GM12878 (cell line): ENCODE results near the gene CTRL. TPM values are rescaled to one million over a fixed set of nuclear protein-coding genes. Genes with fewer than 3 reads are reported as not detected.

Experiments used
- ATAC-seq: fragments of 200-7000 bp; cut with Tn5 transposase; 3 replicates; pipeline ENCODE4 v1.9.1; 2020; ENCODE audit warnings: mild to moderate bottlenecking, moderate library complexity
- BruUV-seq: library from RNA; stranded (reverse); fragments of 400-500 nt; replicated peaks from 2 replicates; lab custom pipeline; 2021; lab: Mats Ljungman, UMichigan
- CTCF ChIA-PET: fragments of 300-600 bp; sonication (Branson Sonifier 250); formaldehyde crosslinking; extraction: SDS; loops from one replicate; lab custom pipeline; 2021; ENCODE audit warnings: inconsistent platforms; lab: Yijun Ruan, JAX
- POLR2A ChIA-PET: fragments of 350-600 bp; formaldehyde crosslinking; extraction: SDS; loops from one replicate; lab custom pipeline; 2021; ENCODE audit warnings: inconsistent platforms; lab: Charles Lee
- RAD21 ChIA-PET: fragments of 300-600 bp; sonication (Branson Sonifier 250); formaldehyde crosslinking; loops from one replicate; lab custom pipeline; 2023; ENCODE audit warnings: antibody characterized with exemption; ENCODE audit not compliant: unreplicated experiment; lab: Charles Lee
- SMC1A ChIA-PET: fragments of 300-600 bp; sonication (Branson Sonifier 250); formaldehyde crosslinking; loops from one replicate; lab custom pipeline; 2023; ENCODE audit not compliant: unreplicated experiment, uncharacterized antibody; lab: Charles Lee
- DNase-seq: peaks from one replicate; pipeline ENCODE4 v3.0.0-alpha.2; 2011; ENCODE audit warnings: low read depth, low spot score
- FAIRE-seq: peaks from 3 replicates; lab custom pipeline; 2011; peaks lifted over from hg19 to GRCh38; lab: Jason Lieb, UNC
- H2AFZ ChIP-seq: 2 replicates; pipeline ENCODE4 v1.6.0; 2011; ENCODE audit warnings: low read depth, low read length, control low read depth; ENCODE audit not compliant: control insufficient read depth
- H3K27ac ChIP-seq: 2 replicates; pipeline ENCODE4 v1.5.1; 2011; ENCODE audit warnings: control low read depth; ENCODE audit not compliant: control insufficient read depth, insufficient read depth
- H3K27me3 ChIP-seq, 2 experiments: replicated peaks in 1 of 2; 2 replicates each; pipeline versions ENCODE4 v1.6.0 to v1.6.1; 2011; ENCODE audit warnings: low read length in 1 of 2; ENCODE audit not compliant: control insufficient read depth in 2 of 2, insufficient read depth in 2 of 2
- H3K36me3 ChIP-seq, 2 experiments: 2 replicates each; pipeline ENCODE4 v1.5.1; 2011; ENCODE audit warnings: low read length in 1 of 2; ENCODE audit not compliant: control insufficient read depth in 2 of 2, insufficient read depth in 2 of 2
- H3K4me1 ChIP-seq: 2 replicates; pipeline ENCODE4 v1.6.1; 2011; ENCODE audit warnings: mild to moderate bottlenecking, low read length, moderate library complexity, mixed read lengths; ENCODE audit not compliant: control insufficient read depth, insufficient read depth
- H3K4me2 ChIP-seq: 2 replicates; pipeline ENCODE4 v1.6.0; 2011; ENCODE audit warnings: control low read depth; ENCODE audit not compliant: control insufficient read depth, insufficient read depth
- H3K4me3 ChIP-seq: fragments of 200-600 bp; sonication (generic); 2 replicates; pipeline ENCODE4 v1.5.1; 2016
- H3K79me2 ChIP-seq: 2 replicates; pipeline ENCODE4 v1.6.0; 2011; ENCODE audit warnings: low read length; ENCODE audit not compliant: control insufficient read depth, insufficient read depth
- H3K9ac ChIP-seq: 2 replicates; pipeline ENCODE4 v1.8.0; 2011; ENCODE audit warnings: low read length, control low read depth, mixed read lengths; ENCODE audit not compliant: control insufficient read depth, insufficient read depth
- H3K9me3 ChIP-seq: replicated peaks from 3 replicates; pipeline ENCODE4 v1.5.1; 2011; ENCODE audit warnings: mild to moderate bottlenecking, low read length; ENCODE audit not compliant: control insufficient read depth, insufficient read depth
- H4K20me1 ChIP-seq: 2 replicates; pipeline ENCODE4 v1.6.0; 2011; ENCODE audit not compliant: control insufficient read depth, insufficient read depth
- CEBPB ChIP-seq, 2 experiments: fragments of 150-350 bp in 1 of 2; IDR thresholded peaks; 2 replicates each; pipeline ENCODE4 v1.6.1; 2012 to 2014; ENCODE audit warnings: low read depth in 2 of 2, low read length in 2 of 2, borderline replicate concordance in 1 of 2, inconsistent platforms in 1 of 2
- SMAD5 ChIP-seq: IDR thresholded peaks from 2 replicates; pipeline ENCODE4 v1.6.1; 2016; ENCODE audit warnings: antibody characterized with exemption, low read depth
- SMC3 ChIP-seq: IDR thresholded peaks from 2 replicates; pipeline ENCODE4 v1.6.1; 2011; ENCODE audit warnings: low read length, improper control_type of control experiment, borderline replicate concordance
- WGBS: methylation state at CpG from one replicate; pipeline ENCODE4 v1.1.6; 2016; ENCODE audit warnings: low lambda C conversion rate; ENCODE audit not compliant: insufficient replicate concordance, insufficient coverage; ENCODE audit errors: missing lambda C conversion rate; 5-methylcytosine and 5-hydroxymethylcytosine counted together
- in situ Hi-C: fragments of 300-500 bp; cut with MboI; formaldehyde crosslinking; loops from 9 replicates; pipeline ENCODE4 v1.14.3; 2018; ENCODE audit warnings: mixed read lengths
- intact Hi-C: fragments of 100-400 bp; cut with micrococcal nuclease; formaldehyde crosslinking; loops from one replicate; pipeline ENCODE4 v1.14.2; 2022; ENCODE audit not compliant: unreplicated experiment
- polyA plus RNA-seq, 11 experiments: library from polyadenylated mRNA; depleted of rRNA in 4 of 11; unstranded in 6 of 11; stranded (reverse) in 5 of 11; fragments of >200 nt; fragmentation: Nextera tagmentation in 4 of 11; fragmentation: Illumina TruSeq in 1 of 11; extraction: Ambion mirVana in 4 of 11; extraction: Trizol in 1 of 11; gene quantifications; 1 replicate in 1 of 11; 2 replicates in 10 of 11; pipeline versions ENCODE4 v1.2.1 to v1.2.3, GENCODE V29; 2011 to 2016; ENCODE audit warnings: inconsistent platforms in 2 of 11, missing spikeins in 2 of 11, low read depth in 1 of 11
- total RNA-seq, 4 experiments: library from RNA; depleted of rRNA in 3 of 4; stranded (reverse); fragments of >200 nt in 3 of 4; fragmentation: Illumina TruSeq in 1 of 4; extraction: Trizol in 1 of 4; gene quantifications; 2 replicates each; pipeline versions ENCODE4 v1.2.1 to v1.2.3, GENCODE V29; 2013 to 2021
- TF ChIP-seq, protein P1 (sequence below): IDR thresholded peaks from 2 replicates; pipeline ENCODE4 v1.6.1; 2012; ENCODE audit warnings: low read length, inconsistent platforms
- TF ChIP-seq, protein P2 (sequence below): fragments of 450-650 bp; IDR thresholded peaks from 2 replicates; pipeline ENCODE4 v1.6.1; 2017; ENCODE audit warnings: mild to moderate bottlenecking, low read depth, inconsistent platforms; ENCODE audit not compliant: poor library complexity, severe bottlenecking

CTRL gene
- total and polyA plus RNA-seq, 10 of the 15 experiments (the other 5 are each of a cell fraction or from before 2014, with no cell fraction given), result 1.1 to 4.9 (median 2.6) TPM

DNA sequence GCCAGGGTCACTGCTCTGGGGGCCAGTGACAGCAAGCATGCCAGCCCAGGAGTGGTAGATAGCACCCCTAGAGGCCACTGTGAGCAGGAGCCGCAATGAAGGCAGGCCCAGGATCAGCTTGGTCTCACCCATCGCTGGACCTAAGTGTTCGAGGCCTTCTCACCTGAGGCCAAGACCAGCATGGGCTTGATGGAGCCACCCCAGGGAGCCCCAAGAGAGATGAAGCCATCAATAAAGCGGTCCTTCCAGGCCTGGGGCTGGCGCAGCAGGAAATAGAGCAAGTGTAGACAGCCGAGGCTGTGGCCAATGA, 10.5 kb upstream of the CTRL start (continued):
- TF ChIP-seq, protein P1, sequence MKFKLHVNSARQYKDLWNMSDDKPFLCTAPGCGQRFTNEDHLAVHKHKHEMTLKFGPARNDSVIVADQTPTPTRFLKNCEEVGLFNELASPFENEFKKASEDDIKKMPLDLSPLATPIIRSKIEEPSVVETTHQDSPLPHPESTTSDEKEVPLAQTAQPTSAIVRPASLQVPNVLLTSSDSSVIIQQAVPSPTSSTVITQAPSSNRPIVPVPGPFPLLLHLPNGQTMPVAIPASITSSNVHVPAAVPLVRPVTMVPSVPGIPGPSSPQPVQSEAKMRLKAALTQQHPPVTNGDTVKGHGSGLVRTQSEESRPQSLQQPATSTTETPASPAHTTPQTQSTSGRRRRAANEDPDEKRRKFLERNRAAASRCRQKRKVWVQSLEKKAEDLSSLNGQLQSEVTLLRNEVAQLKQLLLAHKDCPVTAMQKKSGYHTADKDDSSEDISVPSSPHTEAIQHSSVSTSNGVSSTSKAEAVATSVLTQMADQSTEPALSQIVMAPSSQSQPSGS, result no peak
- TF ChIP-seq SMC3, result peak; percentile 35; the same call in 1 of the 2 replicates
- TF ChIP-seq, protein P2, sequence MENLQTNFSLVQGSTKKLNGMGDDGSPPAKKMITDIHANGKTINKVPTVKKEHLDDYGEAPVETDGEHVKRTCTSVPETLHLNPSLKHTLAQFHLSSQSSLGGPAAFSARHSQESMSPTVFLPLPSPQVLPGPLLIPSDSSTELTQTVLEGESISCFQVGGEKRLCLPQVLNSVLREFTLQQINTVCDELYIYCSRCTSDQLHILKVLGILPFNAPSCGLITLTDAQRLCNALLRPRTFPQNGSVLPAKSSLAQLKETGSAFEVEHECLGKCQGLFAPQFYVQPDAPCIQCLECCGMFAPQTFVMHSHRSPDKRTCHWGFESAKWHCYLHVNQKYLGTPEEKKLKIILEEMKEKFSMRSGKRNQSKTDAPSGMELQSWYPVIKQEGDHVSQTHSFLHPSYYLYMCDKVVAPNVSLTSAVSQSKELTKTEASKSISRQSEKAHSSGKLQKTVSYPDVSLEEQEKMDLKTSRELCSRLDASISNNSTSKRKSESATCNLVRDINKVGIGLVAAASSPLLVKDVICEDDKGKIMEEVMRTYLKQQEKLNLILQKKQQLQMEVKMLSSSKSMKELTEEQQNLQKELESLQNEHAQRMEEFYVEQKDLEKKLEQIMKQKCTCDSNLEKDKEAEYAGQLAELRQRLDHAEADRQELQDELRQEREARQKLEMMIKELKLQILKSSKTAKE, result no peak

DNA sequence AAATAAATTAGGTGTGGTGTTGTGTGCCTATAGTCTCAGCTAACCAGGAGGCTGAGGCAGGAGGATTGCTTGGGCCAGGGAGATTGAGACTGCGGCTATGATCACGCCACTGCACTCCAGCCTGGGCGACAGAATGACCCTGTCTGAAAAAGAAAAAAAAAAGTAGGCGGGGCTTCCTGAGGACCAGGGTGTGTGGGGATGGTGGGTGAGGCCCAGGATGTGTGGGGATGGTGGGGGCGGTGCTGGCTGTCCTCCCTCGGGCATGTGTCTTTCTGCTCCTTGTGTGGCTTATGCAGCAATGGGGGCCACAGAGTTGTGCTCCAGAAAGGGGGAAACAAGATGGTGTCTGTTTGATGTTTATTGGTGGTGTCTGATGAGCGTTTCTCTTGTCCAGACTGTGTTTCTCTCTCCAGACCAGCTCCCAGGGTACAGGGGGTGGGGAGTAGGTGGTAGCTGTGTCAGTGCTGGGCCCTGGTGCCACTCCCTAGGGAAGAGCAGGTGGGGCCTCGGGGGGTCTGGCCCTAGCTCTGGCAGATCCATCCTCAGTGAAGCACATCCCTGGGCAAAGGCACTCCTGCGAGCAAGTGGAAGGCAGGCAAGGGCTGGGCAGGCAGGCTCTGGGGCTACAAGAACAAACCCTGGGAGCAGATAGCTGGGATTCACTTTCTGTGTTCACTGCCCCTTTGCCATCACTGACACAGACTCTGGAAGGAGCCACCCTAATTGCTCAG, 10.0 kb upstream of the CTRL start:
- no peak for TF ChIP-seq CEBPB (IDR thresholded peaks at IDR 0.05; ENCODE audit: borderline replicate concordance in 1 of 2, low read depth in 2 of 2, low read length in 2 of 2)
- TF ChIP-seq SMAD5, result 0 out of 2 replicates have a peak, but pooled peaks have one; percentile 20
- no peak overlapping the region for H3K27ac ChIP-seq
- WGBS, result 50% methylated on average over 9 of the region's 9 CpGs

More for the DNA sequence above, 10.0 kb upstream of the CTRL start:
- peaks cover 0 to 11% of the 10 kb centered on the region in 2 experiments; a peak in 2 of 4 replicates for H3K36me3 ChIP-seq
- H4K20me1 ChIP-seq, result no peaks in the 10 kb centered on the region
- ChIA-PET SMC1A (interaction anchor here (0.9 to 1.0 kb wide), 2 partner anchors 23 to 424 kb away, joined by 3 to 4 read pairs; no protein-coding TSS in a partner anchor), CTCF (interaction anchor here (0.7 to 2.5 kb wide), 14 partner anchors 11 to 397 kb away, joined by 3 to 9 read pairs (median 4); partner anchors contain the start of gene NUTF2), RAD21 (interaction anchor here (1.1 kb wide), 1 partner anchor 80 kb away, joined by 3 read pairs; no protein-coding TSS in a partner anchor), POLR2A (no interaction called here)
- H3K4me3 ChIP-seq, result no peak overlapping the region
- BruUV-seq, result no TSS peak
- peak; percentile 7; the same call in 2 of the 3 replicates for ATAC-seq
- peaks cover 11% of the 10 kb centered on the region for H3K79me2 ChIP-seq
- H3K9me3 ChIP-seq, result no peaks in the 10 kb centered on the region
- H3K9ac ChIP-seq, result no peak overlapping the region
- H2AFZ ChIP-seq, result no peak overlapping the region
- intact Hi-C loops, result no loop called here
- H3K4me2 ChIP-seq, result no peak overlapping the region
- H3K4me1 ChIP-seq, result peaks cover 7% of the 10 kb centered on the region
- H3K27me3 ChIP-seq, result no peaks in the 10 kb centered on the region
- DNase-seq, result no peak
- no peak for FAIRE-seq
- in situ Hi-C loops, result no loop called here
